Activated T-helper 9 cell treated with anti-CD3 and anti-CD28 coated beads, Interleukin-2, amount 50 U/mL, for 16 hours (primary cell): ENCODE measurements around the gene CMA1.

Source experiments
- DNase-seq: peaks from one replicate; pipeline ENCODE4 v3.0.0-alpha.2; 2020; ENCODE audit warnings: low read depth

CMA1 gene

DNA sequence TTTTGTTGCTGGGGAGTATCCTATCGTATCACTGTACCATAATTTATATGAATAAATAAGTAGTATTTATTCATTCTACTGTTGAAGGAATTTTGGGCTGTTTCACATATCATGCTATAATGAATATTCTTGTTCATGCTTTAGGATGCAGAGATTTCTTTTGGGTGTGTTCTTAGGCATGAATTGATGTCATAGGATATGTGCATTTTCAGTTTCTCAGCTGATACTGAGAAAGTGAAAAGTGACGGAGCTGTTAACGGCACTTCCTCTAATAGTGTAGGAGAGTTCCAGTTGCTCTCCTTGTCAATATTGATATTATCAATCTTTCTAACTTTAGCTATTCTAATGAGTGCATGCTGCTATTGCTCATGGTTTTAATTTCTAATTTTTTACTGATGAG, 42.3 kb downstream of the CMA1 start:
- DNase-seq: no peak

- DNase-seq: no peak
These were observed 42.7 kb downstream of the CMA1 start for GRCh38 chr14:24465368-24465767.

DNA sequence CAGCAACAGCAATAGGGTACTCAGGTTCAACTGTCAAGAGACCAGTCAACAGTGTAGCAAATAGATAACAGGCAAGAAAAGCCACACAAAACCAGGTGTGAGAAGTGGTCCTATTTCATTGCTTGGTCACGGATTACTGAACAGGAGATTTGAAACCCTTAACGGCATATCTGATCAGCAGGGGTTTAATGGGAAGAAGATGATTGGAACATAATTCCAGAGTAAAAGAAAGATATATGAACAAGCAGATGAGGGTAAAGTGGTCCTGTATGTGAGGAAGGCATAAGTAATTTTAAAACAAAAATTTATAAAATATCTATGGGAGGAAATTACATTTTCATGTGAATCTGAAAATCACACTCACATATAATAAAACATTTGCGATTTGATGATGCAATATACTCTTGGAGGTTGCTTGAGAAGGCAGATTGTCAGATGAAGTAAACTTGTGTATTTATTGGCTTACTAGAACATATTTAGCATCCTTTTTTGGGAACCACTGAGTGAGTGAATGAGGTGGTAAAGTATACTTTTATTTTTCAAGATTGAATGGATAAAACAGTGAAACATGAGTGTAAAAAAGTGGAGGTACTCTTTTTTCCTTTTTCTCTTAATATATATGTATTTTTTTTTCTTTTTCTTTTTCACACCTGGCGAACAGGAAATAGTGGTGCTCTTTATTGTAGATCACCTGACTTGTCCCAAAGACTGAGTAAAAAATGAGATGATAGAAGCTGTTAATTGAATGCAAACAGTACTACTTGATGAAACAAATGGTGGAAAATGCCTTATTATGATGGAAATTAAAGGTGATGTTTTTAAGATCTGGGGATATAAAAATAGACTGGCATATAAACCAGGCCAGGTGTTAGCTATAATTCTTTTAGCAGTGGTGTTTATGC, 43.9 kb downstream of the CMA1 start:
- DNase-seq: no peak

DNA sequence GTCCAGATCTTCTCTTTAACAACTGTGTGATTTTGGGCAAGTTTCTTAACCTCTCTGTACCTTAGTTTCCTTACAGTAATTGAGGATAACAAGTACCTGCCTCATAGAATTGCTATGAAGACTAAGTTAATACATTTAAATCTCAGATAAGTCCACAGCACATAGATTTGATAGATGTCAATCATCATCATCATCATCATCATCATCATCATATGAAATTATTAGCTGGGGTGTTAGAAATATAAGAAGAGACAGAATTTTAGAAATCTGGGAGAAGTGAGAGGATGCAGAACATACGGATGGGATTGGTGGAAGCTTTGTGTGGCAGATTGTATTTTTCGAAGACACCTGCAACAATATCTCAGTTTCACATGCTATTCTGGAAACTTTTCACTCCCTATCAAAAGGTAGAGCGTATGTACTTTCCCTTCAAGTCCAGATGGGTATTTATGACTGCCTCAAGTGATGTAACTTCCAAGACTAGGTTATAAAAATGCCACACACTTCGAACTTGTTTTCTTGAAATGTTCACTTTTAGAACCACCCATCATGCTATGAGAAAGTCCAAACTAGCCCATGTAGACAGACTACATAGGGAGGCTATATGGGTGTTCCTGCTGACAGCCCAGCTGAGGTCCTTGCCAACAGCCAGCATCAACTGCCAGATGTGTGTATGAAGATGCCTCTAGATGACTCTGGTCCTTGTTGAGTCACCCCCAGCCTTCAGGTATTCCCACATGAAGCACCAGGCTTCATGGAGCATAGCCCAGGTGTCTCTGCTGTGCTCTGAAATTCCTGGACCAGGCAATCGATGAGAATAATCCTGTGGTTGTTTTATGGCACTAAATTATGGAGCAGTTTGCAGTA, 44.8 kb downstream of the CMA1 start:
- no peak for DNase-seq

DNA sequence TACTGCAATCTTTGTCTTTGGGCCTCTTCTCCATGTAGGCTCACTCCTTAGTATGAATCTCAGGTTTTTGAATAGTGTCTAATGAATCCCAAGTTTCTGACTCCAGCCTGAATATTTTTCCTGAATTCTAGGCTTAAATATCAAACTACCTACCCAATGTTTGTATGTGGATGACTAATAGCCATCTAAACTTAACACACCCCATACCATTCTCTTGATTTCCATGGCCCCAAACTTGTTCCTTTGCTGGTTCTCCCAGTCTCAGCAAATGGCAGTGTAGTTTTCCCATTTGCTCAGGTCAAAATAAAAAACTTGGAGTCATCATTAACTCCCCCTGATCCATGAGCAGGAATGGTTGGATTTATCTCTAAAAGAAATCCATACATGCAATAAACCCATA, 46.7 kb downstream of the CMA1 start:
- no peak for DNase-seq

- DNase-seq: no peak
These were observed 48.7 kb downstream of the CMA1 start for GRCh38 chr14:24459331-24459730.

- no peak for DNase-seq
These were observed 49.3 kb downstream of the CMA1 start for GRCh38 chr14:24458736-24459135.

DNA sequence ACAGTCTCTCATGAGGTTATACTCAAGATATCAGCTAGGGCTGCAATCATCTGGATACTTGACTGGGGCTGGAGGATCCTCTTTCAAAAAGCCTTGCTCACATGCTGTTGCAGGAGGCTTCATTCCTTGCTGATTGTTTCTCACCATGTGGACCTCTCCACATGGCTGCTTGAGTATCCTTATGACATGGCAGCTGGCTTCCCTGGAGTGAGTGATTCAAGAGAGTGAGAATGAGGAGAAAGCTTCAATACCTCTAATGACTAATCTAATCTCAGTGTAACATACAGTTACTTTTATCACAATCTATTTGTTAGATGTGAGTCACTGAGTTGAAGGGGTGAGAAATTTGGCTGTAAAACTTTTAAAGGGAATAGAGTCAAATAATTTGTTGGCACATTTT, 51.1 kb downstream of the CMA1 start:
- no peak for DNase-seq
